GM19397 (cell line): ENCODE data around the gene ARHGEF39.
A peak's percentile ranks its signal among the peaks of the same experiment; 100 is the strongest.
"Not testable (repeated sequence)": the region's sequence is repeated elsewhere in the genome, so short reads cannot be mapped to it uniquely, and the experiment has no call there.

ENCODE experiments used
- ATAC-seq: cut with Tn5 transposase; IDR thresholded peaks from one replicate; pipeline ENCODE4 v1.9.1; 2021; ENCODE audit warnings: mild to moderate bottlenecking, moderate library complexity; ENCODE audit not compliant: unreplicated experiment

The ARHGEF39 gene

DNA sequence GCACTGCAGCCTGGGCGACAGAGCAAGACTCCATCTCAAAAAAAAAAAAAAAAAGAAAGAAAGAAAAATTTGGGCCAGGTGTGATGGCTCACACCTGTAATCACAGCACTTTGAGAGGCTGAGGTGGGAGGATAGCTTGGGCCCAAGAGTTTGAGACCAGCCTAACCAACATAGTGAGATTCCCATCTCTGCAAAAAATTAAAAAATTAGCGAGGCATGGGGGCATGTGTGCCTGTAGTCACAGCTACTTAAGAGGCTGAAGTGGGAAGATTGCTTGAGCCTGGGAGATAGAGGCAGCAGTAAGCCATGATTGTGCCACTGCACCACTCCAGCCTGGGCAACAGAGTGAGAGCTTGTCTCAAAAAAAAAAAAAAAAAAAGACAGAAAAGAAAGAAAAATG lies 11.4 kb downstream of the ARHGEF39 start:
- no peak for ATAC-seq

DNA sequence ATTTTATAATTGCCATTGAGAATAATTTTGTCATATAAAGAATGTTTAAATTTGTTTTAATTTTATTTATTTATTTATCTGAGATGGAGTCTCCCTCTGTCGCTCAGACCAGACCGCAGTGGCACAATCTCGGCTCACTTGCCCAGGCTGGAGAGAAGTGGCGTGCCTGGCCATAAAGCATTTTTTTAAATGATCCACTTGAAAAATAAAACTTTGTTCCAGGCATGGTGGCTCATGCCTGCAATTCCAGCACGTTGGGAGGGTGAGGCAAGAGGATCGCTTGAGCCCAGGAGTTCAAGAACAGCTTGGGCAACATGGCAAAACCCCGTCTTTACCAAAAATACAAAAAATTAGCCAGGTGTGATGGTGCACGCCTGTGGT lies 12.2 kb downstream of the ARHGEF39 start:
- ATAC-seq: no peak

DNA sequence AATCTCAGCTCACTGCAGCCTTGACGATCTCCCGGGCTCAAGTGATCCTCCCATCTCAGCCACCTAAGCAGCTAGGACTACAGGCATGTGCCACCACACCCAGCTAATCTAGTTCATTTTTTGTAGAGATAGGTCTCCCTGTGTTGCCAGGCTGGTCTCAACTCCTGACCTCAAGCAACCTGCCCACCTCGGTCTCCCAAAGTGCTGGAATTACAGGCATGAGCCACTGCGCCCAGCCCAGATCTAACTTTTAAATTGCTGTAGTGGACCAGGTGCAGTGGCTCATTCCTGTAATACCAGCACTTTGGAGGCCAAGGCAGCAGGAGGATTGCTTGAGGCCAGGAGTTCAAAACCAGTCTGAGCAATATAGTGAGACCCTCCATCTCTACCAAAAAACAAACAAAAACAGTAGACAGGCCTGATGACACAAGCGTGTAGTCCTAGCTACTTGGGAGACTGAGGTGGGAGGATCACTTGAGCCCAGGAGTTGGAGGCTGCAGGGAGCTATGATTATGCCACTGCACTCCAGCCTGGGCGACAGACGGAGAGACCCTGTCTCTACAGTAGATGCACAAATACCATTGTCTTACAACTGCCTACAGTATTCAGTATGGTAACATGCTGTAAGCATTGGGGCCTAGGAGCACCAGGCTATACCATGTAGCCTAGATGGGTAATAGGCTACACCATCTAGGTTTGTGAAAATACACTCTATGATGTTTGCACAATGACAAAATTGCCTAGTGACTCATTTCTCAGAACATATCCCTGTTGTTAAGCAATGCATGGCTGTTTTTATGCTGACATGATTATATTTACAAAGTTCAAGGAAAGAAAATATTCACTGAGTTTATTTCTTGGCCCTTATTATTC lies 12.8 kb downstream of the ARHGEF39 start:
- no peak for ATAC-seq

DNA sequence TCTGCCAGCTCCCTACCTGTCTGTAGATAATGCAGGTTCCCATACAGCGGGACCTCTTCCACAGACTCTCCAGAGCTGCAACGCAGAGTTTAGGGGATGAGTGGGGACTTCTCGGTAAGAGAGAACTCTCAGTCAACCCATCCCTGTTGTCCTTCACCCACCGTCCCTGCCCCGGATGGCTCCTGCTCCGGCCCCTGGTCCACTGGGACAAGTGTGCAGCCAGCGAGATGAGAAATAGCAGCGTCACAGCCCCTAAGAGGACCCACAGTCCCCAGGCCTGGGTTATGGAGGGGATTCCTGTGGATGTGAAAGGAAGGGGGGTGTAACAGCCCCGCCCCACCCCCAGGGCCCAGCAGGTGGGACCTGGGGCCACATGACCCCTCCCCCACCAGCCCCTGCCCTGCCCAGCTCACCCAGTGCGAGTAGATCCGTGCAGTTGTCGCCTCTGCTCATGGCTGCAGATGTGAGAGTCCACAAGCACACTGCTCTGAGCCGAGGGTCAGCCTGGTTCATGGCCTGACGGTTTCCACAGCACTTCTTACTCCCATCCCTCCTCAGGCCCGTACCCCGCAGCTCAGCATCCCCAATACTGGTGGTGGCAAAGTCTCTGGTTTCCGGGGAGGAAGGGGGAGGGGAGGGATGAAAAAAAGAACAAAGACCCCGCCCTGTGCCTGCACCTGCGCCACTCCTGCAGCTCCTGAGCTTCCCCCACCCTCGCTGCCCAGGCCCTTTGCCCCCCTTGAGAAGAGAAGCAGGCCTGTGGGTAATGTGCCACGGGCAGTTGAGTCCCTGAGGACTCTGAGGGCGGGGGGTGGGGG lies 14.4 kb downstream of the ARHGEF39 start, which contains the start of gene SIT1:
SIT1 (minus strand) TSS at position 591 of the 818 bp plus-strand sequence; CDS start at position 513, 78 bp downstream.
- ATAC-seq: no peak

DNA sequence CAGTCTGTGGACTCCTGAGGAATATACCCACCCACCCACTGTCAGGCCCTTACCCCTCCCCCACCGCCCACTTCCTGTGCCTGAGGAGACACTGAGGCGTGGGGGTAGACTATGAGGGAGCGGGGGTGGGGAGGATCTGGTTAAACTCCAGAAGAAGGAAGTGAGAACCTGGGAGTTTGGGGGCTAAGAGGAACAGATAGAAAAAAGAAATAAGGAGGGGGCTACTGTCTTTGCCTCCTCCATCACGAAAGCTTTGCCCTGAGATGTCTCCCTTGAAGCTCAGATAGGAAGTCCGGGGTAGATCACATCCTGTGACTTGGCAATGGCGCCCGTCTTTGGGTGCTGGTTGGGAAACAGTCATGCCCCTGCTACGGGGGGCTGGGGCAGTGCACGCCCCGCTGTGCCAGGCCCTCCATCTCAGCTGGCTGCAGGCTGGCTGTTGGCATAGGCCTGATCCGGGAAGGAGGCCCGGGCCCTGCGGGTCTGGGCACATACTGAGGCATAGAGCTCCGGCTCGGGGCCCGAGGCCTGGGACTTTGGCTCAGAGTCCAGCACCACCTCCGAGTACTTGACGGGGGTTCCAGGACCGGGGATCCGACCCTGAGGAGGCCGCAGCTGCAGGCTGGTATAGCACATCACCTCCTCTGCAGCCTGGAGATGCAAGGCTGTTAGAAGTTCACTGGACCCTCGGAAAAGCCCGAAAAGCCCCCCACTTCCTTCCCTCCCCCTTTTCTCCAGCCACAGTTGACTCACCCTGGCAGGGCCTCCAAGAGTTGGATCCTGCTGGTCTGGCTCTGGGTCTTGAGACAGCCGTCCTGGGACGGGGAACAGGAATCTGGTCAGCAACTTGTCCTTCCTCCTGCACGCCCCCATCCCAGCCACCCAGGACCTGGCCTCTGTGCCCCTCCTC lies 15.3 kb downstream of the ARHGEF39 start:
- ATAC-seq: no peak

DNA sequence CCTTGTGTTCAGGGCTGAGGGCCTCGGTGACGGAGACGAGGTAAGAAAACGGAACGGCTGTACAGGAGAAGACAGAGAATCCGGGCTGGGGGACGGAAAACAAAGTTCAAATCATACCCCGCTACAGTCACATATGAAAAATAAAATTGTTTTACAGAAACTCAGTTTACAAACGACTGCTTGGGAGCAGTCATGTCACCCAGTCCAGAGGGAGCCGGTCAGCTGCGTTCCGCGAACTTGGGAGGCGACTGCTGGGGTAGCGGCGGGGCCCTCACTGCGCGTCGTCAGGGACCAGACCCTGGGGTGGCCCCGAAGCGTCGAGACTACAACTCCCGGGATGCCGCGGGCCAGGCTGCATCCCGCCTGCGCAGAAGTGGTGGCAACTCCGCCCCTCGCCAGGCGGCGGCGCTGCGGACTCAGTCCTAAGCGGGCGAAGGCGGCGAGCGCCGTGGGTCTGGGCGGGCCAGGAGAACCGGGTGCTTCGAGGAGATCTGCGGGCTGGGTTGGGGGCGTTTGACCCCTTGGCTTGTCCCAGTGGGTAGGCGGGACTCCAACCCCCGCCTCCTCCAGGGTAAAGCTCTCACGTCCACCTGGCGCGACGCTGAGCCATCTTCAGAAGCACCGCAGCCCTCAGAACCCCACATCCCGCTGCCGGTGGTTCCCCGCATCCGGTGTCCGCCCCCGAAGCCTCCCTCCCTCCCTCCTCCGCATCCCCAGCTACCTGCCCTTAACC lies 18.3 kb downstream of the ARHGEF39 start:
- ATAC-seq: peak; percentile 84

DNA sequence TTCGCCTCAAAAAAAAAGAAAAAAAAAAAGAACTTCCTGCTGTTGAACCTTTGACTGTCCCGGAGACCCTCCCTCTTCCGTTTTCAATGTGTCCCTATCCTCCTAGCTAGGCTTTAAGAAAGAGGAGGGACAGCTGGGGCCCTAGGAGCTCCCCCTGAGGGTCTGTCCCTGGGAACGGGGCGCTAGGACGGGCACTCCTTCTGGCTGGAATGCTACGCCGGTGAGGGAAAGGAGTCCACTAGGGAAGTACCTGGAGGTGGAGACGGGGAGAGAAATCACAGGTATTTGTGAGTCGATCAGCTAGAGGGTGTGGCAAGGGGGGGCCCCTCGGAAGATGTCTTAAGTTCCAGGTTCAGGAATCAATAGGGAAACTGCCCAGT lies 18.9 kb downstream of the ARHGEF39 start:
- no peak for ATAC-seq

DNA sequence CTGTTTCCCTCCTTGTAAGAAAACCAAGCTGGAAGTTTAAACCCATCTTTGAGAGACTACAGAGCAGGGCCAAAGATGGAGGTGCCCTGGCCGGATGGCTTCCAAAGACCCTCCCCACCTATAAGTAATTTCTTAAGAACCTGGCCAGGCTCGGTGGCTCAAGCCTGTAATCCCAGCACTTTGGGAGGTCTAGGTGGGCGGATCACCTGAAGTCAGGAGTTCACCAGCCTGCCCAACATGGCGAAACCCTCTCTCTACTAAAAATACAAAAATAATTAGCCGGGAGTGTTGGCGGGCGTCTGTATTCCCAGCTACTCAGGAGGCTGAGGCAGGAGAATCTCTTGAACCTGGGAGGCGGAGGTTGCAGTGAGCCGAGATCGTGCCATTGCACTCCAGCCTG lies 19.3 kb downstream of the ARHGEF39 start:
- not testable (repeated sequence) for ATAC-seq

DNA sequence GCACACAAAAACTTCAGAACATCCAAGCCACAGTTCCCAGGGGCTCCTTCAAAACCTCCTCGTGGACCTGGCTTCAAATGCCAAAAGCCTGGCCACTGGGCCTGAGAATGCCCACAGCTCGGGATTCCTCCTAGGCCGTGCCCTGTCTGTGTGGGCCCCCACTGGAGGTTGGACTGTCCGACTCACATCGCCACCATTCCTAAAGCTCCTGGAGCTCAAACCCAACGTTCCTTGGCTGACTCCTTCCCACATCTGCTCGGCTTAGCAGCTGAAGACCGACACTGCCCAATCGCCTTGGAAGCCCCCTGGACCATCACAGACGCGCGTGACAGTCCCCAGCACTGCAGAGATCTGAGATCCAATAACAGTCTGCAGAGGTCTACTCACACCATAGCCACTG lies 21.9 kb downstream of the ARHGEF39 start:
- ATAC-seq: no peak

DNA sequence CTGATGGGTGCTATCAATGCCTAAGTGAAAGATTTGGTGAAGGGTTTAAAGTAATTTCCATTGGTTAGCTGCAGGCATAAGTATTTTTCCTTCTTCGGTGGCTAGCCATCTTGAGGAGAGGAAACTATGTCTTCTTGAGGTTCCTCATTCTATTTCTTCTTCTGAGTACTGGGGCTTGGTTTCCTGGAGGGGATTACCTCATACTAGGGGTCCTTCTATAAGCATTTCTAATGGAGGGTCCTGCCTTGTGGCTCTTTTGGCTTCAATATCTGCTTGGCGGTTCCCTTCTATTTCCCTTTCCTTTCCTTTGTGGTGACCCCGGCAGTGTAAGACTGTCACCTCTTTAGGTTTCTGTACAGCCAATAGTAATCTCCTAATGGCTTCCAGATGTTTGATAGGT lies 23.5 kb downstream of the ARHGEF39 start:
- ATAC-seq: not testable (repeated sequence)

DNA sequence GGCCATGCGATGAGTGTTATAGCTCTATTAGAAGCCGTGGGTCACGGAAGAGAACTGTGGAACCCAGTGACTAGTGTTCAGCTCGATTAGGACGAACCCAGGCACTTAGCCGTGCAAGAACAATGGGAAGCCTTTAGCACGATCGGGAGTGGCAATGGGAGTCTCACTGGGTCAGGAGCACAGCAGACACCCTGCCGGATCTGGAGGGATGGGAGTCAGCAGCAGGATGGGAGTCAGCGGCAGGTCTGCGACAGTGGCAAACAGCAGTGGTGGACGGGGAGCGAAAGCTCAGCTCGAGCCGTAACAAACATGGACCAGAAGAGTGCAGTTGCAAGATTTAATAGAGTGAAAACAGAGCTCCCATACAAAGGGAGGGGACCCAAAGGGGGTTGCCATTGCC lies 24.6 kb downstream of the ARHGEF39 start:
- ATAC-seq: not testable (repeated sequence)

DNA sequence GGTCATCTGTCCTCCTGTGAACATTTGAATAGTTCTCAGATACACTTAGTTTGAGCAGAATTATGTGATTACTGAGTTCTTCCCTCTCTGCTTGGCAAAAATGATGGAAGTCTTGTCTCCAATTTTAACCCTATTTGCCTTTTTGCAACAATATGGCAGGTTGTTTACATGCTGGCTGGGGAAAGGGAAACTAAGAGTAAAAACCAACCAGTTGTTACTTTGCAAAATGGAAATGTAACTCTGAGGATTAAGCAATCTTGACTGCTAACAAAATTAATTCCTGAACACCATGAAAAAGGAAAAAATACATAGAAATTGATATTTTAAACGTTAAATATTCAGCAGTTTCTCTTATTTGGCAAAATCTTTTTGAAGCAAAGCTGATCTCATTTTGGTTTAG lies 25.4 kb downstream of the ARHGEF39 start:
- no peak for ATAC-seq

DNA sequence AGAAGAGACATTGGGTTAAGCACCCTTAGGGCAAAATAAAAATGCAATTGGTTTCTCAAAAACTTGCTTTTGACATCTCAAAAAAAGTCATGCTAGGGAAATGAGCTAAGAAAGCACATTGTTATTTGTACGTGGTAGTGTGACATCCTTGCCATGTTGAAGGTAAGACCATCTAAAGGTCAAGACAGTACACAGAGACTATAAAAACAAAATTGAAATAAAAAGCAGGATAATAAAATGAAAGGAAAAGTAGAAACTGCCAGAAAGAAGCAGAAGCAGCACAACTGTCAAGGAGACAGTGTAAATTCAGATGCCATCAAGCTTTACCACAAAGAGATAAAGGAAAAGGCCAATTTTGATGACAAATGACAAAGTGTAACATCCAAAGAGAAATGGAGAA lies 25.8 kb downstream of the ARHGEF39 start:
- not testable (repeated sequence) for ATAC-seq

DNA sequence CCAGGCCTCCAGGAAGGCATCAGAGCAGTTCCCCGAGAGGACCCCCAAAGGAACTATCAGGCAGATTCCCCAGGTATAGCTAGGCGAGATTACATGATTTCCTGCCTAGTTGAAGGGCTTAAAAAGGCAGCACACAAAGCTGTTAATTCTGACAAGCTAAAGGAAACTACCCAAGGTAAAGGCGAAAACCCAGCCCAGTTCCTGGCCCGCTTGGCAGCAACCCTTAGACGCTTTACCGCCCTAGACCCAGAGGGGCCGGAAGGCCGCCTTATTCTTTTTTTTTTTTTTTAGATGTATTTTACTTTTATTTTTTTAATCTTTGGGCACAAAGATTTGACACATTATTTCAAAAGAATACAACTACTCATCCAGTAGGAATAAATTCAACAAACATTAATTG lies 26.2 kb downstream of the ARHGEF39 start:
- not testable (repeated sequence) for ATAC-seq

DNA sequence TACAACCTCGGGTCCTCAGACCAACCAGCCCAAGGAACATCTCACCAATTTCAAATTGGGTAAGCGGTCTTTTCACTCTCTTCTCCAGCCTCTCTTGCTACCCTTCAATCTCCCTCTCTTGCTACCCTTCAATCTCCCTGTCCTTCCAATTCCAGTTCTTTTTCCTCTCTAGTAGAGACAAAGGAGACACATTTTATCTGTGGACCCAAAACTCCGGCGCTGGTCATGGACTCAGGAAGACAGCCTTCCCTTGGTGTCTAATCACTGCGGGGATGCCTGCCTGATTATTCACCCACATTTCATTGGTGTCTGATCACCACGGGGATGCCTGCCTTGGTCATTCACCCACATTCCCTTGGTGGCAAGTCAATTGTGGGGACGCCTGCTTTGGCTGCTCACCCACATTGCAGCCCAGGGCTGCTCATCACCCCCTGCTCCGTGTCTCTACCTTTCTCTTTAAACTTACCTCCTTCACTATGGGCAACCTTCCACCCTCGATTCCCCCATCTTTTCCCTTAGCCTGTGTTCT lies 27.5 kb downstream of the ARHGEF39 start:
- not testable (repeated sequence) for ATAC-seq

DNA sequence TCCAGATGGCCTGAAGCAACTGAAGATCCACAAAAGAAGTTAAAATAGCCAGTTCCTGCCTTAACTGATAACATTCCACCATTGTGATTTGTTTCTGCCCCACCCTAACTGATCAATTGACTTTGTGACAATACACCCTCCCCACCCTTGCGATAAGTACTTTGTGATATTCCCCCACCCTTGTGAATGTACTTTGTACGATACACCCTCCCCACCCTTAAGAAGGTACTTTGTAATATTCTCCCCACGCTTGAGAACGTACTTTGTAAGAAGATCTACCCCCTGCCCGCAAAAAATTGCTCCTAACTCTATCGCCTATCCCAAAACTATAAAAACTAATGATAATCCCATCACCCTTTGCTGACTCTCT lies 28.1 kb downstream of the ARHGEF39 start:
- not testable (repeated sequence) for ATAC-seq

DNA sequence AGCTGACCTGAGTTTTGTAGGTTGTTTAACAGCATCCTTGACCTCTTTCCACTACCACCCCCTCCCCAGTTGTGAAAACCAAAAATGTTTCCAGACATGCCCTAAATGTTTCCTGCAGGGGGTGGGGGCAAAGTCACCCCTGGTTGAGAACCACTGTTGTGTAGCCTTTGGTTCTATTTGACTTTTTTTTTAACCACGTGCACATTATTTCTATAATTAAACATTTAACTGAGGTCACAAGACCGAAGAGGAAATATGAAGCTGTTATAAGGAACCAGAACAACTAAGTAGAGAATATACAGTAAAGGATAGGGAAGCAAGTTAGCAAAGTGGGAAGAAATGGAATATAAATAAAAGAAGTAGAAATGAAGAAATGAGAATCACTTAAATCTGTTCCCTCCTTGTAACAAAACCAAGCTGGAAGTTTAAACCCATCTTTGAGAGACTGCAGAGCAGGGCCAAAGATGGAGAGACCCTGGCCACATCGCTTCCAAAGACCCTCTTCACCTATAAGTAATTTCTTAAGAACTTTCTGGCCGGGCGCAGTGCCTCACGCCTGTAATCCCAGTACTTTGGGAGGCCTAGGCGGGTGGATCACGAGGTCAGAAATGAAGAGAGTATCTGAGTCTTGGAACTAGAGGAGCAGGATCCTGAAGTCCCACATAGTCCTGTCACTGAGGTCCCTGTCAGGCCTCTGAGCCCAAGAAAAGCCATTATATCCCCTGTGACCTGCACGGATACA lies 28.7 kb downstream of the ARHGEF39 start:
- ATAC-seq: no peak

DNA sequence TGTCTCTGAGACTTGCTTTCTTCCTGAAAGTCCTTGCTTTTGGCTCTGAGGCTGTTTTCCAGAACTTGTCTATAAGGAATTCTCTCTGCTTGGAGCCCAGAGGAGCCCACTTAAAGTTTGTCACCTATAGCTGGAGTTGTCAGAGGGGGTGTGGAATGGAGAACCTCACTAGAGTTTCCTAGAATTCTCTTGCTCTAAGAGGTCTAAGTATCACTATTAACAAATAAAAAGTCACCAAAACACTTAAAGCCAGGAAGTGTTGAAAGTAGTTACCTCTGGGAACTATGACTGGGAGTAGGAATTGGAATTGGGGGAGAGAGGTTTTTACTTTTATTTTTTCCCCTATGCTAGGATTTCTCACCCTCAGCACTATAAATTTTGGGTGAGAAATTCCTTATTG lies 29.3 kb downstream of the ARHGEF39 start:
- ATAC-seq: no peak

DNA sequence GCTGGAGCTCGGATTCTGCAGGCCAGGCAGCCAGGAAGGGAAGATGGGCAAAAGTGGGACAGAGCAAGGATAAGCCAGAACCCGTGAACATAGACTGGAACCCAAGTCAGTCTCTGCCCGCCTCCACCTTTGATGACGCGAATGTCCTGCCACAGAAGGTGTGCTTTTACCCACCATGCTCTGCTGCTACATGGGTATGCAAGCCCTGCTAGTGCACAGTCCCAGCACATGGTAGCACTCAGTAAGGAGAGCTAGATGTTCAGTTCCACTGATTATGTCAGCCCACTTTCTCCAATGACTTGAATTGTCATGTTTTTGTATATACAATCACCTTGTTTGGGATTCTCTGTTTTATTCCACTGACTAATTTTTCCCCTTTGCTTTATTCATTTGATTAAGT lies 35.4 kb downstream of the ARHGEF39 start:
- ATAC-seq: no peak
